CD4-positive, alpha-beta T cell treated with Interleukin-15 for 4 hours (primary cell): Measurements from ENCODE around the gene NBR1.
"Not testable (repeated sequence)": the region's sequence is repeated elsewhere in the genome, so short reads cannot be mapped to it uniquely, and the experiment has no call there.

Source experiments
- DNase-seq: peaks from one replicate; pipeline ENCODE4 v3.0.0-alpha.2; 2020; ENCODE audit warnings: low spot score

Gene NBR1

DNA sequence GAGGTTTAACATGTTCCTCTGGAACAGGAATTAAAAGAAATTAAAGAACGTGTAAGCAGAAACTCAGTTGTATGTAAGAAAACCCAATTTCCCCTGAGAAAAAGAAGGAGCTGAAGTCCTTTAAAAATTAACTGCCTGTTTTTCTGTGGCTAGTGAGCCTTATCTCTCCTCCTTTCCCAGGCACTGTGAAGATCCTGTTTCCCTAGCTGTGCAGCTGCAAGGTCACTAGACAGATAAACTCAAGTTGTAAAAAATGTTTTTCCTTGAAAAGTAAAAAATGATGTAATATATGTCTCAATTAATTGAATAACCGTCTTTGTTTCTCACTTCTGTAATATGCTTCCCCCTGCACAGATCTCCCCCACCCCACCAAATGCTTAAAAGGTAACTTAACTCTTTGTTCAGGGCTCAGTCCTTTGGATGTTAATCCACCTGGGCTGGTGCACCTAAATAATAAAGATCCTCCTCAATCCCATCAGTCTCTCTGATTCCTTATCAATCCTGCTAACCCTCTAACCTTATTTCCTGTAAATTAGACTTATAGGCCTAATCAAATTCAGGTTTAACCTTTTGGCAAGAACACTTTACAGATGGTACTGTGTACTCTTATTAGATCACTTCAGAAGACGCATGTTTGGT, 17.7 kb upstream of the NBR1 start:
- DNase-seq = not testable (repeated sequence)

DNA sequence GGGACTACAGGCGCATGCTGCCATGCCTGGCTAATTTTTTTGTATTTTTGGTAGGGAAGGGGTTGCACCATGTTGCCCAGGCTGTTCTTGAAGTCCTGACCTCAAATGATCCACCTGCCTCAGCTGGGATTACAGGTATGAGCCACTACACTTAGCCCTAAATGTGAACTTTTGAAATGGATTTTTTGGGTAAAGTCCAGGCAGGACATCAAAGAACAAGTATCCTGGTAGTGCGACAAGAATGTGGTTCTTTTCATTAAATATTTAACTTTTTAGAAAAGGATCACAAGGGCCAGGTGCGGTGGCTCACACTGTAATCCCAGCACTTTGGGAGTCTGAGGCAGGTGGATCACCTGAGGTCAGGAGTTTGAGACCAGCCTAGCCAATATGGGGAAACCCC, 15.3 kb upstream of the NBR1 start:
- no peak for DNase-seq

DNA sequence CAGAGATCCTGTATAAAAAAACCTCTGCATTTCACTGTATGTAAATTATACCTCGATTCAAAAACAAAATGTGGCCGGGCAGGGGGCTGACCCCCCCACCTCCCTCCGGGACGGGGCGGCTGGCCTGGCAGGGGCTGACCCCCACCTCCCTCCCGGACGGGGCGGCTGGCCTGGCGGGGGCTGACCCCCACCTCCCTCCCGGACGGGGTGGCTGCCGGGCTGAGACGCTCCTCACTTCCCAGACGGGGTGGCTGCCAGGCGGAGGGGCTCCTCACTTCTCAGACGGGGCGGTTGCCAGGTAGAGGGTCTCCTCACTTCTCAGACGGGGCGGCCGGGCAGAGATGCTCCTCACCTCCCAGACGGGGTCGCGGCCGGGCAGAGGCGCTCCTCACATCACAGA, 11.8 kb upstream of the NBR1 start:
- DNase-seq = not testable (repeated sequence)

DNA sequence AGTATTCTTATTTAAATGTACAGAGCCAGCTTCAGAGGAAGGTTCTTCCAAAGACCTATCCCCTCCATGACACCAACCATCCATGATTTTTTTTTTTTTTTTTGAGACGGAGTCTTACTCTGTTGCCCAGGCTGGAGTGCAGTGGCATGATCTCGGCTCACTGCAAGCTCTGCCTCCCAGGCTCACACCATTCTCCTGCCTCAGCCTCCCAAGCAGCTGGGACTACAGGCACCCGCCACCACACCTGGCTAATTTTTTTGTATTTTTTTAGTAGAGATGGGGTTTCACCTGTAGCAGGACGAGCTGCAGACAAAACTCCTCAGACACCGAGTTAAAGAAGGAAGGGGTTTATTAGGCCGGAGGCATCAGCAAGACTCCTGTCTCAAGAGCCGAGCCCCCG, 11.1 kb upstream of the NBR1 start:
- DNase-seq = not testable (repeated sequence)

DNA sequence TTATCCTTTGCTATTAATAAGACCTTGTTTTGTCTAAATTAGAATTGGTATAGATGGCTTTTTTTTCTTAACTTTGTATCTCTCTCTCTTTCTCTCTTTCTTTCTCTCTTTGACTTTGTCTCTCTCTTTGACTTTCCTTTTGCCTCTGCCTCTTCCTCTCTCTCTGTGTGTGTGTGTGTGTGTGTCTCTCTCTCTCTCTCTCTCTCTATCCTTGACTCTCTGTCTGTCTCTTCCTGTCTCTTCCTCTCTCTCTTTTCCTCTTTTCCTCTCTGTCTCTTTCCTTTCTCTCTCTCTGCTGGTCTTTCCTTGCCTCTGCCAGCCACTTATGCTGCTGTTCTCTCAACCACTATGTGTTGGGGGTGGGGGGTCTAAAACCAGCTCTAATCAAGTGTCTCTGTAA, 5.0 kb upstream of the NBR1 start:
- not testable (repeated sequence) for DNase-seq

DNA sequence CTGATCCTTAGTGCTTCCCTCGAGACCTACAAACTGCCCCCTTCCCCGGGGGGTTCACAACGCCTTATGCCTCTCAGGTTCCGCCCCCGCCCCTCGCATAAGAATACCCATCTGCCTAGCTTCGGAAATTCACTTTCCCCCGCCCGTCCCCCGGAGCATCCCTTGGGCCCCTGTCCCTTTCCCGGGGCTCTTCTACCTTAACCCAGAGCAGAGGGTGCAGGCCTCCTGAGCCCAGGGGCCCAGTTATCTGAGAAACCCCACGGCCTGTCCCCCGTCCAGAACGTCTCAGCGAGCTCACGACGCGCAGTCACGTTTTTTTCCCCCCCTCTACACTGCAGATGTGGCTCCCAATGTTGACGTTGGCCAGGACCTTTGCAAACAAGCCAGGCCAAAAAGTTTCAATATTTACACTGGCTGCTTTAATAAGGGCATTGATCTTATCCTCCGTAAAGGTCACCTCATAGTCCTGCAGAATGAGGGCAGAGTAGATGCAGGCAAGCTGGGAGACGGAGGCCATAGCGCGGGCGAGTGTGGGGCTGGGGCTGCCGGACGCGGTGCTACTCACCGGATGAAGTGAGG, 1.4 kb upstream of the NBR1 start:
- DNase-seq = no peak

DNA sequence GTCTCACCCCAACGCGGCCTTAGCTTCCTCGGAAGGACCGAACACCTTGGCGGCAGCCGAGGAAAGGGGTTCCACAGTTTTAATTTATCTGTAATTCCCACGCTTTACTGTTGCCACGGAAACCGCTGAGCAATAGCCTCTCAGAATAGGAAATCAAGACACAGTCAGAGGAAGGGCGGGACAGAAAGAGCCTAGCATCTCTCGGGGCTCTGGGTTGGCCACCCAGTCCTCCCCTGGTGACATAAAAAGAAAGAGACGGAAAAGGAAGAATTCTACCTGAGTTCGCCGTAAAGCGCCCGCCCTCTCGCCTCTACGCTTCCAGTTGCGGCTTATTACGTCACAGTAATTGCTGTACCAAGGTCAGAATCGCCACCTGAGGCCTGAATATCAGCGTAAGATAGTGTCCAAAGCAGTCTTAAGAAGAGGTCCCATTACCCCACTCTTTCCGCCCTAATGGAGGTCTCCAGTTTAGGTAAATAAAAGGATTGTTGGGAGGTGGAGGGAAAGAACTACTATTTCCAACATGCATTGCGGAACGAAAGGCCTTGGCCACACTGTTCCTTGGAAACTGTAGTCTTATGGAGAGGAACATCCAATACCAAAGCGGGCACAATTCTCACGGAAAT, 761 bp upstream of the NBR1 start:
- peak; percentile 93 for DNase-seq

DNA sequence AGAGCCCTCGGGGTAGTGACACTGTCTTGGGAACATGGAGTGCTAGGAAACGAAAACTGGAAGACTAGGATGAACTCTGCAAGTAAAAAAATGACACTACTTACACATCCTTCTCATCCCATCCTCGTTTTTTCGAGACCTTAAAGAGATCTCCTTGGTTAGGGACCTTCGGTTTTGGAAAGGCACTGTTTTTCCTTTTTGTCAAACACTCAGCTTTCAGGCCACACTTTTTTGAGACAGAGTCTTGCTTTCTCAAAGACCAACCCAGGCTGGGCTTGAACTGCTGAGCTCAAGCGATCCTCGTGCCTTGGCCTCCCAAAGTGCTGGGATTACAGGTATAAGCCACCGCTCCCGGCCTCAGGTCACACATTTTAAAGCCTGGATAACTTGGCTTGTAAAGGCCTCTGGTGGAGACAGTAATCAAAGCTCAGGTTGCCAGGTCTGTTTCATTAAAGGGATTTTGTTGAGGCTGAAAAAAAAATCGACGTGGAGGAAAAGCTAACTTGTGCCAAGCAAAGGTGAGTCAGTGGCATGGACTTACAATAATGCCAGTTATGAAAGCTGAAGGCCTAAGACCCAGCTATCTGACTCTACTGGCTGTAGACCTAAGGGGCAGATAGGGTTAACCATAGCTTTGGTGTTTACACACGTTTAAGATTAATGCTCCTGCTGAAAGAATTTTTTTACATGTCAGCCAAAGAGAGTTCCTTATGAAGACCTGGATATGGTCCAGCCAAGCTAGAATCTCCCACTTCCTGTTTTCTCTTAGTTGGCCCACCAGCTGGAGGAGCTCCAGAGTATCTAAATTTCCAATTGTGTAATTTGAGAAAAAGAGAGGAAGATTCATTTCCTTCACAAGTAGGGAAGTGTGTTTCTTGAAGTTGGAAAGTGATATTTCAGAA, 823 bp downstream of the NBR1 start:
- DNase-seq = peak; percentile 9

DNA sequence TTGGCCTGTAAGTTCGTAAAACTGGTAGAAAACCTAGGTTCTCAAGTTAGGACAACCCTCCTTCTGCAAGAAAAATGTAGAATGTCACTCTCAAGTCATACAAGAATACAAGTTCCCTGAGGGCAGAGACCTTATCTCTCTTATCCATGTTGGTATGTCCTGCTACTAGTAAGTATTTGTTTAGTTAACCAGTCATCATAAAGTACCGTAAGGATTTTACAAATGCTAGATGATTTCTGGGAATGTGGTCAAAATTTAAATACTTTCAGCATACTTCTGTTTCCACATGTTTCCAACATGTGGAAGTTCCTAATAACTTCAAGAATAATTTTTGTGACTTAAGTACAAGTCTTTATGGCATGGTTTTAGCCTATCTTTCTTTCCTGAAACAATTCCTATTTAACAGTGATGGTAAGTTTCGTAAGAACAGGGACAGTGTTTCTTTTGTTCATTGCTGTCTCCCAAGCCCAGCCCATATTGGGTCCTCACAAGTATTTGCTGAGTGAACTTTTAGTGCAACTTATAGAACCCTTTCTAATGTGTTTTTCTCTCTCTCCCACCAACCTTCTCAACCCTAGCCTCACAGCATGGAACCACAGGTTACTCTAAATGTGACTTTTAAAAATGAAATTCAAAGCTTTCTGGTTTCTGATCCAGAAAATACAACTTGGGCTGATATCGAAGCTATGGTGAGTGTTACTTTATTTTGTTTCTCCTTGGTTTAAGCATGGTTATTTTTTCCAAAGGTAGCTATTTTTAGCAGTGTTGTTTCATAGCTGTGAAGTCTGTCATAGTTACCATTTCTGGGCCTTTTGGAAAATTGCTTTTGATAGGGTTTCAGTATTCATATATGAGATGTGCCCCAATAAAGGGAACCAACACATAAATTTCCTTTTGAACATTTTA, 4.5 kb downstream of the NBR1 start:
- no peak for DNase-seq

DNA sequence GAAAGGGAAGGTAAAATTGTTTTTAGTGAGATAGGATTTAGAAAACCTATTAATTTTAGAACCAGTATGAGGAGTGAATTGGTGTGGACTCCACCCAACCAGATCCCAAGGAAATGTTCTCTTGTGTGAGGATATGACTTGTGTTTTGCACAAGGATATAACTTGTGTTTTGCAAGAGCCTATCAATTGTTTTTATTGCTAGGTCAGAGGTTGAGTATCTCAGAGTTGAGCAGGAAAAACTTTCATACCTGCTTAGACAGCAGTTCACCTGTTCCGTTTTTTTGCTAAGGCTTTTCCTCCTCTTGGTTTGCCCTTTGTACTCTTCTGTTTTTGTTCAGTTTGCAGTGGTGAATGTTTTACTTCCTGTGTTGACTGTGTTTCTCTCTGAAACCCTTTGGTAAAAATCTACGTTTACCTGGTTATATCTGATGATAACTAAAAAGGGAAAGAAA, 5.1 kb downstream of the NBR1 start:
- DNase-seq = peak; percentile 1

DNA sequence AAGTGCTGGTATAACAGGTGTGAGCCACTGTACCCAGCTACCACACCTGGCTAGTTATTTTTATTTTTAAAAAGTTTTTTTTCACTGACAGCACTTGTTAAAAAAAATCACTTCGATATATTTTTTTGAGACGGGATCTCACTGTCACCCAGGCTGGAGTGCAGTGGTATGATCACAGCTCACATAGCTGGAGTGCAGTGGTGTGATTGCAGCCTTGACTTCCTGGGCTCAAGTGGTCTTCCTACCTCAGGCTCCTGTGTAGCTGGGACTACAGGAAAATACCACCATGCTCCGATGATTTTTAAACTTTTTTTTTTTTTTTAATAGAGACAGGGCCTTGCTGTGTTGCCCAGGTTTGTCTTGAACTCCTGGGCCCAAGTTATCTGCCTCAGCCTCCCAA, 12.9 kb downstream of the NBR1 start:
- DNase-seq = no peak

DNA sequence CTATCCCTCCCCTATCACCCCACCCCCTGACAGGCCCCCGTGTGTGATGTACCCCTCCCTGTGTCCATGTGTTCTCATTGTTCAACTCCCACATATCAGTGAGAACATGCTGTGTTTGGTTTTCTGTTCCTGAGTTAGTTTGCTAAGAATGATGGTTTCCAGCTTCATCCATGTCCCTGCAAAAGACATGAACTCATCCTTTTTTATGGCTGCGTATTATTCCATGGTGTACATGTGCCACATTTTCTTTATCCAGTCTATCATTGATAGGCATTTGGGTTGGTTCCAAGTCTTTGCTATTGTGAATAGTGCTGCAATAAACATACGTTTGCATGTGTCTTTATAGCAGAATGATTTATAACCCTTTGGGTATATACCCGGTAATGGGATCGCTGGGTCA, 15.6 kb downstream of the NBR1 start:
- DNase-seq = not testable (repeated sequence)

DNA sequence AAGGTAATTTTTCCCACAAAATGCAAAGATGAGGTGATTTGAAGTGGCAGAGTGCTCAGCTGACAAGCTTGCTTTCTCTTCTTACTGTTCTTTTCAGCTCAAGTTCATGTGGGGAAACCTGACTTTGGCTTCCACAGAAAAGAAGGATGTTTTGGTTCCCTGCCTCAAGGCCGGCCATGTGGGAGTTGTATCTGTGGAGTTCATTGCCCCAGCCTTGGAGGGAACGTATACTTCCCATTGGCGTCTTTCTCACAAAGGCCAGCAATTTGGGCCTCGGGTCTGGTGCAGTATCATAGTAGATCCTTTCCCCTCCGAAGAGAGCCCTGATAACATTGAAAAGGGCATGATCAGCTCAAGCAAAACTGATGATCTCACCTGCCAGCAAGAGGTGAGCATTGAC, 22.2 kb downstream of the NBR1 start:
- no peak for DNase-seq

DNA sequence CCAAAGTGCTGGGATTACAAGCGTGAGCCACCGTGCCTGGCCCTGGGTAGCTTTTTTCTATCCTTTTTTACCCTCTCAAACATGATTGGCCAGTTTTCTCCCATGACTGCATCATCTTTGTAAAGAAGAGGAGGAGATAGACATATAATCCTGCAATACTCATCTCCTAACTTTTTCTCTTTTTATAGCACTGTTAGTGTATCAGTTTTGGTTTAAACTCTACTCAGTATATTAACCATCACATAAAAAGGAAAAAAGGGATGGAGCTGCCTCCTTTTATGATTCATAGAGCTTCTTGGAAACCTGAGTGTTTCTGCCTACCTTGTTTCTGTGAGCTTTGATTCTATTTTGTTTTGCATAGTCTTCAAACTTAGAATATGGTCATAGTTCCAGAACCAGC, 28.6 kb downstream of the NBR1 start:
- DNase-seq = no peak

DNA sequence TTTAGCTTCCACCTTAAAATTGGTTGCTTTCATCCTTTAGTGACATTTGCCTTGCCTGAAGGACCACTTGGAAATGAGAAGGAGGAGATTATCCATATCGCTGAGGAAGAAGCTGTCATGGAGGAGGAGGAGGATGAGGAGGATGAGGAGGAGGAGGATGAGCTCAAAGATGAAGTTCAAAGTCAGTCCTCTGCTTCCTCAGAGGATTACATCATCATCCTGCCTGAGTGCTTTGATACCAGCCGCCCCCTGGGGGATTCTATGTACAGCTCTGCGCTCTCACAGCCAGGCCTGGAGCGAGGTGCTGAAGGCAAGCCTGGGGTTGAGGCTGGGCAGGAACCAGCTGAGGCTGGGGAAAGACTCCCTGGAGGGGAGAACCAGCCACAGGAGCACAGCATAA, 29.1 kb downstream of the NBR1 start:
- DNase-seq = no peak

DNA sequence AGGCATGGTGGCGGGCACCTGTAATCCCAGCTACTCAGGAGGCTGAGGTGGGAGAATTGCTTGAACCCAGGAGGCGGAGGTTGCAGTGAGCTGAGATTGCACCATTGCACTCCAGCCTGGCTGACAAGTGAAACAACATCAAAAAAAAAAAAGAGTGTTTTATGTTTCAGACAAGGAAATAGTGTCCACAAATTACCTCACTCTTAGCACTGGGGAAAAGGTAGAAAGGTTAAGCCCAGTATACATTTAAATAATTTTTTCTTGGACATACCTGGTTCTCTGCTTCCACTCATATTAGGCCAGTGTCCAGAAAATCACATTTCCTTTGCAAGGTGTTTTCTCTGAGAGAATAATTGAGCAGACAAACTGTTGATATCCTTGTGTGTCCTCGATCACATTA, 32.0 kb downstream of the NBR1 start:
- not testable (repeated sequence) for DNase-seq

DNA sequence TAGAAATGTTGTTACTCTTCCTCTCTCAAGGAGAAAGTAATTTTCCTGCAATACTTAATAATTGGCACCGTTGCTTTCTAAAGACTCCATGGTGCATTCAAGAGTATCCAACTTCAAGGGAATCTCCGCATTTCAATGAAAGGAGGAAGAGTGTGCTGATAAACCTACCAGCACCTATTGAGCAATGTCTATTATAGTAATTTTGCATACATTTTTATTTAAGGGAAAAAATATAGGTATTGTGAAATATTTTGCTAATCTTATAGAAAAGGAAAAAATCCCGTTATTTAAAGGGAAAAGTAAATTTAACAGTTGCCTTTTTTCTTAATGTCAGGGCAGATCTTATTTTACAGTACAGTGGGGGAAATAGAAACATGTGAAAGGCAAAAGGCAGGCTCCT, 39.6 kb downstream of the NBR1 start:
- no peak for DNase-seq

DNA sequence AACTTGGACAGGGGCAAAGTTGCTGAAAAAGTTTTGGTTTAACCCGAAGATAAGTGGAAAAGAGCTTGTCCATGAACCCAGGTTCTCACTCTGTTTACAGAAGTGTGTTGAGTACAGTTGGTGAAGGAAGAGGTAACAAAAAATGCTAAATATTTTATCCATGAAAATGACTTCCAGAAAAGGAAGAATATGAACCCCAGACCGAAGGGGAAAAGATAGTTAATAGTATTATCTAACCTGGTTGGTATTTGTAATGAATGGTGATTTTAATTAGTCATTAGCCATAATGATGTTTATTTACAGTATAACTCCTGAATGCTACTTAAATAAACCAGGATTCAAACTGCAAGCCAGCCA, 40.1 kb downstream of the NBR1 start:
- no peak for DNase-seq

DNA sequence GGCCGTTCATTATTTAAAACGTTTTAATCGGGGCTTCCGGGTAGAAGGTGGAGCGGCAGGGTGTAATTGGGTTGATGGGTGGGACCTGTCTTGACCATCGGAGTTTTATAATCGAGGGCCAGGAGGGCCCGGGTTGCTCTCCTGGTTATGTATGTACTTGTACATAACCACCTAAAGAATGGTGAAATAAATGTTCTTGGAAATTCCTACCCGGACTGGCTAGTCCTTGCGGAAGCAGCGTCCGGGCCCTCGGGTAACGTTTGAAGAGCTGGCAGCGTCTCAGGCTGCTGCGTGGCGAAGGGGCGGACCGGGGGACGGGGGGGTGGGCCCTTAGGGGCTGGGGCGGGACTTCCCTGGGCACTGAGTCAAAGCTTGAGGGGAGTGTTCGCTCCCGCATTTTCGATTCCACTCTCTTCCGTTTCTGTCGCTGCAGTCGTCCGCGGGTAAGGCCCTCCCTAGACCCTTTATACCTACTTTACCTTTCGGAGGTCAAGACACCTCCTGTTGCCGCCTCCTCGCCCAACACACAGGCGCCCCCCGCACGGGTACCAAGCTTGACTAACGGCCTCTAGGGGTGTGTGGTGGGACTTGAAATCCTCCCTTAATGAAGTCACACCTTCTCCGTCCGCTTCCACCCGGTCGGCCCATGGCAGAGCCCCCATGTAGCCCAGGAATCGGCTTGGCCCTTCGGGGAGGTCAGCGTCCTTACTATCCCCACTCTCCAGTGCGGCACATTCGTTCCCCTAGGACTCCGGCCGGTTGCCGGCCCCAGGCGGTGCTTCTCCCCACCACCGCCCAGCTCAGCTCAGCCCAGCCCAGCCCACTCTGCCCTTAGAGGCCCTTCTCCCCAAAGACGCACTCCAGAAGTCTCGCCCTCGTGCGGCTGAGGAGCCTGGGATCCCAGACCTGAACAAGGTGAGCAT, 40.7 kb downstream of the NBR1 start, which contains the start of gene TMEM106A:
TMEM106A (plus strand) TSS at position 396 of the 923 bp plus-strand sequence. CDS start 1,167 bp downstream, outside the sequence.
- peak; percentile 72 for DNase-seq
